ENCODE measurements around the gene TOP2A. TPM values are rescaled to one million over a fixed set of nuclear protein-coding genes. Genes with fewer than 3 reads are reported as not detected.

The TOP2A gene
- polyA plus RNA-seq (2012; ENCODE audit: insufficient read depth, insufficient read length, low read depth): 17.6 TPM

DNA sequence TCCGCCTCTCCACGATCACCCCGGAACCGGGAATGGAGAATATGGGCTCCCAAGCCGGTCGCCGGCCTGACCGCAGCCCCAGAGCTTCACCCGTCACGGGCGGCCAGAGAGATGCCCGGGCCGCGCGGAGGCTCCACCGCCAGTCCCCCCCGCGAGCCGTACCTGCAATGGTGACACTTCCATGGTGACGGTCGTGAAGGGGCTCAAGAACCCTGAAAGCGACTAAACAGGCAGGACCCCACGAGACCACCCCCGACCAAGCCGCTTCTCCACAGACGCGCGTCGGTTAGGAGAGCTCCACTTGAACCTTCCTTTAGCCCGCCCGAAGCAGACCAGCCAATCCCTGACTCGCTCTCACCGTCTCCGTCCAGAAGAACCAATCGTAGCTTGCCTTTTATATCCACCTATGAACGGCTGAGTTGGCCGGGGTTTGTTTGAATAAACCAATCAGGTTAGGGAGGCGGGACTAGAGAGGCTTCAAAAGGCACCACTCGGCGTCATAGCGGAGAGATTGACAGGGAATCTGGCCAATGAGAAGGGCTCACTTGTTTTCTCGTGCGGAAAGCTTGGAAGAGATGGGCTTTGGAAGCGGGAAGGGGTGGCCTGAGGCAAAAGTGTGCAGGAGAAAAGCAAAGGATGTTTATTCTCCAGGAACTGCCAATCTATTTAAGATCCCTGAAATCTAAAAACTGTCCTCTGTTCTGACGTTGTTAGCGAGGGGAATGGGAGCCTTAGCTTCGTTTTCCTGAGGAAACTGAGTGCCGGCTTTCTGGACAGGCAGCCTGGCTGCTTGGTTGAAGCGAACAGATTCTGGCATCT lies at the start of gene TOP2A:
TOP2A (minus strand) TSS at position 288 of the 819 bp plus-strand sequence; CDS start at position 183, 105 bp downstream.
- Histone ChIP-seq H3K4me1 (peaks cover 4% of the 10 kb centered on the region), H3K27me3 (no peaks in the 10 kb centered on the region), H3K36me3 (peaks cover 33% of the 10 kb centered on the region), H3K9me3 (no peaks in the 10 kb centered on the region), H3K4me3 (ENCODE audit: low read depth, low read length) (peak within 1 kb of the TSS; percentile 82)
- DNase-seq: peak; percentile 98
- TF ChIP-seq, protein P1, sequence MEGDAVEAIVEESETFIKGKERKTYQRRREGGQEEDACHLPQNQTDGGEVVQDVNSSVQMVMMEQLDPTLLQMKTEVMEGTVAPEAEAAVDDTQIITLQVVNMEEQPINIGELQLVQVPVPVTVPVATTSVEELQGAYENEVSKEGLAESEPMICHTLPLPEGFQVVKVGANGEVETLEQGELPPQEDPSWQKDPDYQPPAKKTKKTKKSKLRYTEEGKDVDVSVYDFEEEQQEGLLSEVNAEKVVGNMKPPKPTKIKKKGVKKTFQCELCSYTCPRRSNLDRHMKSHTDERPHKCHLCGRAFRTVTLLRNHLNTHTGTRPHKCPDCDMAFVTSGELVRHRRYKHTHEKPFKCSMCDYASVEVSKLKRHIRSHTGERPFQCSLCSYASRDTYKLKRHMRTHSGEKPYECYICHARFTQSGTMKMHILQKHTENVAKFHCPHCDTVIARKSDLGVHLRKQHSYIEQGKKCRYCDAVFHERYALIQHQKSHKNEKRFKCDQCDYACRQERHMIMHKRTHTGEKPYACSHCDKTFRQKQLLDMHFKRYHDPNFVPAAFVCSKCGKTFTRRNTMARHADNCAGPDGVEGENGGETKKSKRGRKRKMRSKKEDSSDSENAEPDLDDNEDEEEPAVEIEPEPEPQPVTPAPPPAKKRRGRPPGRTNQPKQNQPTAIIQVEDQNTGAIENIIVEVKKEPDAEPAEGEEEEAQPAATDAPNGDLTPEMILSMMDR (IDR thresholded peaks at IDR 0.05; ENCODE audit: low read depth, low read length): no peak

- Histone ChIP-seq H3K4me3 (ENCODE audit: low read depth, low read length) (no peak overlapping the region), H3K36me3 (no peaks in the 10 kb centered on the region), H3K4me1 (peaks cover 17% of the 10 kb centered on the region), H3K27me3 (no peaks in the 10 kb centered on the region), H3K9me3 (no peaks in the 10 kb centered on the region)
- DNase-seq: no peak
- TF ChIP-seq, protein P1 (IDR thresholded peaks at IDR 0.05; ENCODE audit: low read depth, low read length): no peak
Observed at GRCh38 chr17:40467281-40467867, 49.7 kb upstream of the TOP2A start.

- TF ChIP-seq, protein P1 (IDR thresholded peaks at IDR 0.05; ENCODE audit: low read depth, low read length): no peak
- no peak for DNase-seq
- peaks cover 24% of the 10 kb centered on the region for H3K4me1 ChIP-seq
Observed at GRCh38 chr17:40466298-40466971, 48.7 kb upstream of the TOP2A start.

DNA sequence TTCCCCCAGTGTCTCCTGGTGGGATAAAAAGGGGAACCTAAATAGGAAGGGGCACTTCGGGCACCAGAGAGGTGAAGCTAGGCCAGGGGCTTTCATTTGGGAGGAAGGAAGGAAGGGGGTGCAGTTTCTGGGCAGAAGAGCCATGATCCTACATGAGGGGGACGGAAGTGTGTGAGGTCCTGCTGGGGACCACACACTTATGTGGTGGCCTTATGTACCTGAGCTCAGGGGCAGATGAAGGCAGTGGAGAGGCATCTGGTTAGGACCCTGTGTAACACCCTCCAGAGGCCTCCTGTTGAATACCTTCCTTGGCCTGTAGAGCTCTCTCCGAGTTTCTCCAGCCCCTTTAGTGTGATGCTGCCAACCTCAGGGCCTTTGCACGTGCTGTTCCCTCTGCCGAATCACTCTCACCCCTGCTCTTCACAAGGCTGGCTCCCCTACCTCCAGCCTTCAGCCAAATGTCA lies 46.7 kb upstream of the TOP2A start:
- H3K4me3 ChIP-seq (ENCODE audit: low read depth, low read length): no peak overlapping the region
- no peaks in the 10 kb centered on the region for H3K9me3 ChIP-seq
- H3K27me3 ChIP-seq: no peaks in the 10 kb centered on the region
- TF ChIP-seq, protein P1 (IDR thresholded peaks at IDR 0.05; ENCODE audit: low read depth, low read length): no peak
- DNase-seq: no peak
- no peaks in the 10 kb centered on the region for H3K36me3 ChIP-seq
- peaks cover 32% of the 10 kb centered on the region for H3K4me1 ChIP-seq

More at GRCh38 chr17:40466298-40466971, 48.7 kb upstream of the TOP2A start:
- H3K4me3 ChIP-seq (ENCODE audit: low read depth, low read length): no peak overlapping the region
- H3K9me3 ChIP-seq: no peaks in the 10 kb centered on the region
- H3K36me3 ChIP-seq: no peaks in the 10 kb centered on the region
- no peaks in the 10 kb centered on the region for H3K27me3 ChIP-seq

- H3K4me3 ChIP-seq (ENCODE audit: low read depth, low read length): no peak overlapping the region
- no peaks in the 10 kb centered on the region for H3K9me3 ChIP-seq
- TF ChIP-seq, protein P1 (IDR thresholded peaks at IDR 0.05; ENCODE audit: low read depth, low read length): no peak
- no peaks in the 10 kb centered on the region for H3K36me3 ChIP-seq
- no peaks in the 10 kb centered on the region for H3K27me3 ChIP-seq
- no peak for DNase-seq
- H3K4me1 ChIP-seq: peaks cover 40% of the 10 kb centered on the region
Observed at GRCh38 chr17:40463122-40463550, 45.4 kb upstream of the TOP2A start.
